Muscle of back (tissue), 11 donors: ENCODE measurements around the gene PLEKHH1. TPM values are rescaled to one million over a fixed set of nuclear protein-coding genes. Genes with fewer than 3 reads are reported as not detected.

Experiments
- DNase-seq, 3 donors: peaks; one replicate each; pipeline versions ENCODE4 v3.0.0 to v3.0.0-alpha.2; 2013
- polyA plus RNA-seq, 10 donors: library from polyadenylated mRNA; unstranded; fragments of 120-200 nt; gene quantifications; one replicate each; pipeline ENCODE4 v1.2.1, GENCODE V29; 2013; ENCODE audit not compliant: insufficient read length in 10 of 10

The PLEKHH1 gene
- polyA plus RNA-seq, 10 donors: 1.0 to 3.2 (median 1.7) TPM

DNA sequence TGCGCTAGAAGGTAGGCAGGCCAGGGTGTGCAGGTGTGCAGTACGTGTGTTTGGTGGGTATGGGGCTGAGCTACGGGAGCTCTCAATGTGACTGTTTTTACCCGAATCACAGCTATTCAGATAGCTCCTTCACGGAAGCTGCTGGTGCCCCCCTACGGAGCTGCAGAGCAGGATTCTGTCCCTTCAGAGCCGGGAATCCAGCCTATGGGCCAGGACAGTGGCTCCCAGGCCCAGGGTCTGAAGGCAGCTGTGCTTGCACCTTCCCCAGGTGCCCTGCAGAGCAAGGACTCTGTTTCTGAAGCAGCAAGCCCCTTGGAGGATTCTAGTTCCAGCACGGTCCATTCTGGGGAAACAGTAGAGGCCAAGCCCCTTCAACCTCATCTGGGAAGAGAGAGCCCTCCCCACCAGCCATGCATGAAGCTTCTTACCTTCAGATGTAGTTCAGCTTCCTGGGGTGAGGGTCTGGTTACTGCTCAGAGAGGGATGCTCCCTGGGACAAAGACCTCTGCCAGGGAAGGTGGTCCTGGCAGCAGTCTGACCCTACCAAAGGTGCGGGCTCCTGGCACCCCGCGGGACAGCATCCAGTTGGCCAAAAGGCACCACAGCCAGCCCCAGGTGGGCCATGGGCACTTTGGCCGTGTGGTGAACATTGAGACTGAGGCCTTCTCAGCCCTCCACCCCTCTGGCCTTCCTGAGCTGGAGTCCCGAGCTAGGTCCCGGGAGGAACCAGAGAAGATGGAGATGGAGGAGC is 29.1 kb downstream of the PLEKHH1 start:
- no peak for DNase-seq

DNA sequence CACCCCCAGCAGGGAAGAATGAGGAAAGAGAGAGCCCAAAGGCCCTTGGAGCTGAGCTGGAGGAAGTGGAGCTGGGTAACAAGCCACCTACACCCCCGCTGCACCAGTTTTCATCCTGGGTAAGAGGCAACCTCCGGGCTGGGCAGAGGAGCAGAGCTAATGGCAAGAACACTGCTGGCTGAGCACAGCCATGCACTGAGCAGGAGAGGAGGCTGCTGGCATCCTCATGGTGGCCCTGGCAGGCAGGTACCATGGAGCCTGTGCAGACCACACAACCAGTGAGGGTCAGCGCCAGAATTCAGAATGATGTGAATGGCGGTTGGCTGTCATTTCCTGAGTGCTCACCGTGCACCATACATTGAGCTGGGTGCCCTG is 29.7 kb downstream of the PLEKHH1 start:
- DNase-seq: no peak

GRCh38 chr14:67564236-67564635 is 31.1 kb downstream of the PLEKHH1 start:
- no peak for DNase-seq

DNA sequence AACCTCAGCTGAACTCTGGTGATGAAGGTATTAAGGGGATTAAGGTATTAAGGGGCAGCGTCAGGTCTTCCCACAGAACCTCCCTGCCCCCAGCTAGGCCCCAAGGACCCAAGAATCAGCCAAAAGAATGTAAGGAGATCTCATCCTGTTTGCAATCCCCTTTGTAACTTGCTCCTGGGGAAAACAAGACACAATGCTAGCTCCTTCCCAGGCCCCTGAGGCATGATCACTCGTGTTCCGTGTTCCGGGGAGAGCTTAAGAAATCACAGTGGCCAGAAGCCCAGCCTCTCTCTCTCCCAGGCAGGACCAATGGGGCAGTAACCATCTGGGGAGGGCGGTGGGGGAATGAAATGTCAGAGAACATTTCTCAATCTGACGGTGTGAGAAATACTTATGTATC is 33.8 kb downstream of the PLEKHH1 start:
- no peak for DNase-seq

DNA sequence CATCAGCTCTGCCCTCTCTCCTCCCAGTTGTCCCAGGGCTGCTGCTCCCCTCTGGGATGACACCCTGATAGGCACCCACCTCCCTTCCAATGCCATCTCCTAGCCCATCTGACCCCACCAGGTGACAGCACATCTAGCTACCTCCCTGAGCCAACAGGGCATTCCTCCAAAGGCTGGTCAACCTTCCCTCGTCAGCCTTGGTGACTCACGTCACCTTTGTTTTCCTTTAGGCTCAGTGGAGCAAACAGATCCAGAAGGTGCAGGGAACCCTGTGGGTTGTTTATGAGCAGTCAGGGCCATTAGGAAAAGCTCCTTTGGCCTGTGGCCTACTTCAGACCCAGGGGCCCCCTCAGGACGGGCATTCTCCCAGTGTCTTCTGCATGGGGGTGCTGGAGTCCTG is 34.6 kb downstream of the PLEKHH1 start:
- DNase-seq: no peak

GRCh38 chr14:67569011-67569650 is 36.0 kb downstream of the PLEKHH1 start:
- DNase-seq: no peak

DNA sequence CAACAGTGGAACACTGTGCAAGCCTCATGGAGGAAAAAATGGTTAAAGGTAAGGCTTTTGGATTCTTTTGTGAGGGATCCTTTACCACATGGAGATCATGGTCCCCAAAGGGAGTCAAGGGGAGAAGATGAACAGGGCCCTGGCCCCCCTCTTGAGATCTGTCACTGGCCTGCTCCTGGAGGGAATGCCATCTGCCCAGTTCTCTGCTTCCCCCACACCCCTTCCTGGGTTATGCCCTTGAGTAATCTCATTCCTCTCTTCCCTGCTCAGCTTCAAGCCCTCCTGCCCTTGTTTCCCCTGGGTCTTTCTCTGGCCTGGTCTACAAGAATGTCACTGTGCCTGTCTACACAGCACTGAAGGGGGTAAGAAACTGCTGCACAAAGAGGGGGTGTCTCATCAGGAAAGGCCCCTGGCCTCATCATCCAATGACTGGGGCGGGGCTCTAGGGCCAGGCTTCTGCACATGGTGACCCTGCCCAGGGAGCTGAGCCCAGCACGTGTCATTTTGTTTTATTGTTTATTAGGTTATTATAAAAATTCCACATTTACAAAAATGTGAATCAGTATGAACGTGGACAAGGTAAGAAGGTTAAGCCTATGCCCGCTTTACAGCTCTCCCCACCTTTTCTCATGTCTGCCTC is 36.7 kb downstream of the PLEKHH1 start:
- DNase-seq: no peak

GRCh38 chr14:67570453-67570852 is 37.4 kb downstream of the PLEKHH1 start:
- no peak for DNase-seq

- DNase-seq: peak; percentile 33 to 69 (median 57)
These were observed 38.3 kb downstream of the PLEKHH1 start for GRCh38 chr14:67571275-67571990.

DNA sequence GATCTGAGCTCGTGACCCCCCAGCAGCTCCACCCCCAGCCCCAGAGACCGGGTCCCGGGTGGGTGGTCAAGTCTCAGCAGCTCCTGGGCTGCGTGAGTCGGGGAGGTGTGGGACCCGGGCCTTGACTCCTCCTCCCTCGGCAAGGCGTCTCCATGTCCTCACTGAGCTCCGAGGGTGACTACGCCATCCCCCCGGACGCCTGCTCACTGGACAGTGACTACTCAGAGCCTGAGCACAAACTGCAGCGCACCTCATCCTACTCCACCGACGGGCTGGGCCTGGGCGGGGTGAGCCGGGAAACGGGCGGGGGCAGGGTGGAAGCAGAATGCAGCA is 38.9 kb downstream of the PLEKHH1 start:
- DNase-seq: no peak

GRCh38 chr14:67572608-67573007 is 39.5 kb downstream of the PLEKHH1 start:
- DNase-seq: no peak

DNA sequence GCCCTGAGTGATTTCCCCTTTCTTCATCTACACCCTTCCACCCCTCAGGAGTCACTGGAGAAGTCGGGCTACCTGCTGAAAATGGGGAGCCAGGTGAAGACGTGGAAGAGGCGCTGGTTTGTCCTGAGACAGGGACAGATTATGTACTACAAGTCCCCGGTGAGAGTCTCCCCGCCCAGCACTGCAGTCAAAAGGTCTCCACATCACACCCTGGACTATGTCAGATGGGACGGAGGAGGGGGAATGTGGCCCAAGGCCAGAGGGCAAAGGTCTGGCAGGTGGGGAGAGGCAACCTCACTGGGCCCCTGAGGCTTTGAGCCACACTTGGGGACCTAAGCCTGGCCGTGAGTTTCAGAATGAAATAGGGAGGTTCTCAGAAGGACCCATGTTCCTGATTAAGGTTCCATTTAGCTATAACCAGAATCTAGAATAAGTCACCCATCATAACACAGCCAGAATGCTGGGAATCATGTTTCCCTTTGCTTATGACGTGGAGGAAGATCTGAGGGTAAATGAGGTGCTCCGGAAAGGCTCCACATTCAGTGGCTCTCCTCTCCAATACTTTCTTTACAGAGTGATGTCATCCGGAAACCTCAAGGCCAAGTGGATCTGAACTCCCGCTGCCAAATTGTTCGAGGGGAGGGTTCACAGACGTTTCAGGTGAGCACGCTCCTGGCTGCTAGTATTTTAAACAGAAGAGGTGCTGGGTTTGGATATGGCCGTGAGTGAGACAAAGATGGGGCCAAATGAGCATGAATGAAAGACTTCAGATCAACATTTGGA is 40.3 kb downstream of the PLEKHH1 start:
- DNase-seq: no peak

DNA sequence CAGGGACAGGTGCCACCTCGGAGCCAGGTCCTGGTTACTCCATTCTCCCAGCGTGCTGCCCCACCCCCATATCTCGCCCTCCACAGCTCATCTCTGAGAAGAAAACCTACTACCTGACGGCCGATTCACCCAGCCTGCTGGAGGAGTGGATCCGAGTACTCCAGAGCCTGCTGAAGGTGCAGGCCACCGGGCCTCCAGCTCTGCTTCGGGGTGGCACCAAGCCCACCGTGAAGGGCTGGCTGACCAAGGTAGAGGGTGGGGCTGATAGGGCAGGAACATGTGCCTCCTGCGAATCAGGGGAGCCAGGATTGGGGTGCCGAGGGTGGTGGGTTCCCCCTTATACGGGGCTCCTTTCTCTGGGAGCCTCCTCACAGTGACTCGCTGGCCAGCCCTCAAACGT is 41.1 kb downstream of the PLEKHH1 start:
- DNase-seq: no peak

DNA sequence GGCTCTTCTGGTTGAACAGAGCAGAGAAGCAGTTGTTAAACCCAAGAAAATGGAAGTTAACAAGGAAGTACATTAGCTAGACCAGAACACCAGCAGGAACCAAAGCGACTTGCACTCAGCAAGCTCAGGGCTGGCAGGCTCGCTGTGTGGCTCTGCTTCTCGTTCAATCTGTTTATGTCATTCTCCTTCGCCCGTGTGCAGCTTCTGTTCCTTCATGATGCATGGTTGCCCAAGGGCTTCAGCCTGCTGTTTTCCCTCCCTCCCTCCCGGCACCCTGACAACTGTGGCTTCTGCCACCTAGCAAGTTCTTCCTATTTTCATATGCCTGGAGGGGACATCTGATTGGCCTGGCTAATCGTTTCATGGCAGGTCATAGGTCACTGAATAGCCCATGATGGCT is 41.7 kb downstream of the PLEKHH1 start:
- no peak for DNase-seq

- DNase-seq: no peak
These were observed 42.6 kb downstream of the PLEKHH1 start for GRCh38 chr14:67575684-67576083.

DNA sequence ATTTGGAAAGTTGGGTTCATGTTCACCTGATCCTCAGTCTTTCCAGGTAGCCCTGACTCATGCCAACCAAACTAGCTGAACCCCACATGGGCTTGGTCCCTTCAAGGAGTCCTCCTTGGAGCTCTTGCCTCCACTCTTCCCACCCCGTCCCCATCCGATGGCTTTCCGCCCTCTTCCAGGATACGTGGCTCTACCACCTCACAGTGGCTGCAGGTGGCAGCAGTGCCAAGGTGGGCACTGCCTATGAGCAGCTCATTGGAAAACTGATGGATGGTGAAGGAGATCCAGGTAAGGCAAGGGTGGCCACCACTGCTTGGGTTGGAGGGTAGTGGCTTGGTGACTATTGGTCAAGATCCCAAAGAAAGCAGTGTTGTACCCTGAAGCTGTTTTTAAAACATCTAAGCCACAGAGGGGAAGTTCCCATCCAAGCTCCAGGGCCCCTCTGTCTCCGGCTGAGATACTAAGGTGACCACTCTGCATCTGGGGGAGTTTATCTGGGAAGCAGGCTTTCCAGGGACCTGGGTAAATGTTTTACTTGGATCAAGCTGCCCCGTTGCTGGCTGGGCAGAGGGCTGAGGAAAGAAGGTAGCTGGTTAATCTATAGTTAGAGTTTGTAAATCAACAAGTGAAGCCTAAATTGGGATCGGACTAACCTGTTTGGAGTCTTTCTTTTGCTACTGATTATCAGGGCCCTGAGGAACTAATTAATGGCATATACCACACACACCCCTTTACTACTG is 43.3 kb downstream of the PLEKHH1 start:
- DNase-seq: no peak

GRCh38 chr14:67577181-67577808 is 44.2 kb downstream of the PLEKHH1 start:
- no peak for DNase-seq

DNA sequence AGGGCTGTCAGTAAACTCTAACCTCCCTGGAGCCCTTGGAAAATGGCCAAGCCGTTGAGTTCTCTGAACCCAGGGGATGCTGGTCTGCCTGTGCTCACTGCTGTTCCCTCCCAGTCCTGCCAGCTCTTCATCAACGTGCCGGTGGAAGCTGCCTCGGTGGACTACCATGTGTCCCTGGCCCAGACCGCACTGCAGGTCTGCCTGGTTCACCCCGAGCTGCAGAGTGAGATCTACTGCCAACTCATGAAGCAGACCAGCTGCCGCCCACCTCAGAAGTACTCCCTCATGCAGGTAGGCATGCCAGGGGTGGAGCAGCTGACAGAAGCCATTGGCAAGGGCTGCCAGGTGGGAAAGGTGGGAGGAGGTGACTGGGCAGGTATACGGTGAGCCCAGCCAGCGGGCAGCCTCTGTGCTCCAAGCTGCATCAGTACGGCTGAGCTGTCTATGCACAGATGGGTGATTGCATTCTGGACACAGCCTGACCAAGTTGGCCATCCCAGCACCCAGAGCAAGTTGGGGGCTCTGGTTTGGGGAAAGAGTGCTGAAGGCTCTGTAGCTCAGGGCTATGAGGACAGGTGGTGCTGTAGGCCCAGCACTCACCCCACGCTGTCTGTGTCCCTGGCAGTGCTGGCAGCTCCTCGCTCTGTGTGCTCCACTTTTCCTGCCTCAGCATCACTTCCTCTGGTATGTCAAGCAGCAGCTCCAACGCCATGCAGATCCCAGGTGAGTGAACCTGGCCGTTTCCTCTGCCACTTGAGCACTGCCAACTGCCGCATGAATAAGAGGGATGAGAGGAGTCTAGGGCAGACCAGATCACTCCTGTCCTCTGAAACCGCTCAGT is 45.0 kb downstream of the PLEKHH1 start:
- no peak for DNase-seq

GRCh38 chr14:67579040-67579439 is 46.0 kb downstream of the PLEKHH1 start:
- no peak for DNase-seq

- DNase-seq: no peak
These were observed 46.5 kb downstream of the PLEKHH1 start for GRCh38 chr14:67579636-67580035.
